Dermis microvascular lymphatic vessel endothelial cell (primary cell): ENCODE data around the gene RIPPLY1. TPM values are rescaled to one million over a fixed set of nuclear protein-coding genes. Genes with fewer than 3 reads are reported as not detected.

ENCODE experiments used
- total RNA-seq: library from RNA; depleted of rRNA; stranded (reverse); fragments of >200 nt; gene quantifications from 2 replicates; pipeline ENCODE4 v1.2.1, GENCODE V29; 2014

The RIPPLY1 gene
- total RNA-seq, 1 donor from 2014 or later = not detected

Other genes with a start within 250 kb of the RIPPLY1 start
- gene RNF128, start 176.6 kb downstream of the RIPPLY1 start, total RNA-seq = 0.13 TPM in 1 of 2 replicates, not detected in the other
- gene TBC1D8B, start 100.7 kb downstream of the RIPPLY1 start, total RNA-seq = 2.4 and 3.5 TPM in 2 replicates
- not detected in 2 replicates for gene CLDN2, start 17.1 kb upstream of the RIPPLY1 start, total RNA-seq
- gene MORC4, start 96.9 kb upstream of the RIPPLY1 start, total RNA-seq = 6.6 and 6.8 TPM in 2 replicates
- 9.1 and 9.5 TPM in 2 replicates for gene RBM41, start 215.5 kb upstream of the RIPPLY1 start, total RNA-seq